HUDEP-2 (cell line): ENCODE results near the gene ULBP3.
"Not testable (repeated sequence)": the region's sequence is repeated elsewhere in the genome, so short reads cannot be mapped to it uniquely, and the experiment has no call there.

ENCODE experiments used
- DNase-seq, 76 experiments: peaks; one replicate each; lab custom pipeline; 2025; ENCODE audit not compliant: unreplicated experiment in 76 of 76; lab: John Stamatoyannopoulos, UW

The ULBP3 gene

DNA sequence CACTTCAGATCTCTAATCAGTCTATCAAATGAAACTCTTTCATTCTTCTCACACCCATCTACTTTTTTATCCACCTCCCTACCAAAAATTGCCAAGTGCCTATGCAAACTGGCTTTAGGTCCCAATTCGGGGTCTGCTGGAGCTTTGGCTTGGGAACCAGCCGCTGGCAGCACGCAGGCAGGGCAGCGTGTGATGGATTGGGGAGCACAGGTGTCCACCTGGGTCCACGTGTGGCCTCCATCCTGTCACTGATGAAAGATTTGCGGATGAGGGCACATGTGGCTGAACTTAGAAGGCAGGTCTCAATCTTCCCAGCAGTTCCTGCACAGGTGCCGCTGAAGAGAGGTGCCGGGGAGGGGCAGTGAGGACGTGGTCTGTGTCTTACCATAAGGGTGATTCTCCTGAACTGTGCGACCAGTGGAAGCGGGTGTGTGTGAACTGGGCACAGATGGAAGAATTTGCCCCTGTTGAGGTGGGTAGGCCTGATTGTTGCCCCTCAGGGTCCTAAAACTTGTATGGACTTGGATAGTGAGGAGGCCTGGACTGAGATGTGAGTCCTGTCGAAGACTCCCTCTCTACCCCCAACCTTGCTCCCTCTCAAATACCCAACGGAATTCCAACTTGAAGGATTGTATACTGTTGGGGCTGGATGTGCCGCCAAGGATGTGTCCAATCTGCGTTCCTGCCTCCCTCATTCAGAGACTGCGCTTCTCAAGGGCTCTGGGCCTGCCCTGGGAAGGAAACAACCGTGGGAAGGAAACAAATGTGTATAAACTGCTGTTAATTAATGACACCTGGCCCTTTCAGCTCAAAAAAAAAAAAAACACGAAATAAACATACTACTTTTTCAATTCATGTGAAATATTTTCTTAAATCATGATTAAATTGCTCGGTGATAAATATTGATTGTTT lies 25.2 kb downstream of the ULBP3 start:
- no peak for DNase-seq

DNA sequence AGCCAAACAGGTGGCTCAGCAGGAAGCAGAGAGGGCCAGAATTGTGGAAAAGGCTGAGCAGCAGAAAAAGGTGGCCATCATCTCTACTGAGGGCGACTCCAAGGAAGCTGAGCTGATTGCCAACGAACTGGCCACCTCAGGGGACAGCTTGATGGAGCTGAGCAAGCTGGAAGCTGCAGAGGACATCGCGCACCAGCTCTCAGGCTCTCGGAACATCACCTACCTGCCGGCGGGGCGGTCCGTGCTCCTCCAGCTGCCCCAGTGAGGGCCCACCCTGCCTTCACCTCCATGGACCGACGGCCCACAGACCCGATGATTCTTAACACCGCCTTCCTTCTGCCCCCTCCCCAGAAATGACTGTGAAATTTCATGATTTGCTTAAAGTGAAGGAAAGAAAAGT lies 25.8 kb downstream of the ULBP3 start:
- no peak for DNase-seq

DNA sequence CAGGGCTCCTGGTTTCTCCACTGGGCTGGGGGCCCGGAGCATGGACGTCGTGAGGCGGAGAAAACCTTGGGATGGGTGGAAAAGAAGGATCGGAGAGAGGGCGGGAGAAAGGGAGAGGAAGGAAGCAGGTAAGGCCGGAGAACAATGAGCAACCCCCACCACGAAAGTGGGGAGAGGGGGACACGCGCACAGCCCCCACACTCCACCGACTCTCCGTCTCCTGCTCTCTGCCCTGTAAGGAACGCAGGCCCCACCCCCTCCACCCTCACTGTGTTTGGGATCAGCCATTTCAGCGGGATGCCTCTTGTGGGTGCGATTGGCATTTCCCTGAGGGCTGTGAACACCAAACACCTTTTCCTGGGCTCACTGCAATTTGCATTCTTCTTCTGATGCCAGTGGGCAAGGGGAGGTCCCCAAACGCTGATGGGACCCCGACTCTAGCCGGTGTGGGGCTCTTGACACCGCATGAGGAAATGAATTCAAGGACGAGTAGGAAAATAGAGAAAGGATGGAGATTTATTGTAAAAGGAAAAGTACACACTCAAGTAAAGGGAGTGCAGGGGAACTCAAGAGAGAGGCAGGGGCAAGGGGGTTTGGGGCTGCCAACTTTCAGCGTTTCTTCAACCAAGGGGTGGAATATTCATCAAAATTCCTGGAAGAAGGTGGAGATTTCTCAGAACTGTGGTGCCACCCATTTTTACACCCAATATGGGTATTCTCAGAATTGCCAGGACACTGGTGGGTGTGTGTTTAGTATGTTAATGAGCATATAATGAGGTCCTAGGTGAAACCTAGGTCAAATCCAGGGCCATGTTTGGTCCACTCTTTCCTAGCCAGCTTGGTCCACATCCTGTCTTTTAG lies 30.5 kb downstream of the ULBP3 start:
- DNase-seq: peak in 7 of 76 experiments; percentile 13 to 65 (median 29)

DNA sequence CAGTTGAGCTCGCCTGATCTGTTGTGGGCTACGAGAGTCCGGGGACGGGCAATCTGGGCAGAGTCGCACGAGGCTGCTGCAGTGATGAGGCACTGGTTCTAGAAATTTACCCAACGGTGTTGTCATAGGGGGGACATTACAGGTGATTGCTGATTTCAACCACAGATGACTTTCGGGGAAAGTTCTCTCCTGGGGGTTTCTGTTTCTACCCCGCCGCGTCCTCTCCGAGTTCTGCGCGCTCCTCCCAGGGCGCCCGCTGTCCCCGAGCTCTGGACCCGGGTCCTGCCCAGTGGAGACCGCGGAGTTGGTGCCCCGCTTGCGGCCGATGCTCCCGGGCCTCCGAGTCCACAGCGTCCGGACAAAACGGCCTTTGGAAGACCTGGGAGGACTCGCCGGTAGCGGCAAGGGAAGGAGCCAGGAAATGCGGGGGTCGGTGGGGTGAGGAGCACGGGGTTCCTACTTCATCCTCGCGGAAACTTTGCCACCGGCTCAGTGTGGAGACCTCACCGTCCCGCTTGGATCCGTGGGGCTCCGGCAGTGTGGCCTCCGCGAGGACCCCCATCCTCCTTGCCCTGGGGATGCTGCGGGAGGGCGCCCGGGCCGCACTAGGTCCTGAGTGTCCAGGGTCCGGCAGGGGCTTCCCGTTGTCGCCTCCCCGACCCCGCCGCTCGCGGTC lies 31.3 kb downstream of the ULBP3 start:
- no peak for DNase-seq

DNA sequence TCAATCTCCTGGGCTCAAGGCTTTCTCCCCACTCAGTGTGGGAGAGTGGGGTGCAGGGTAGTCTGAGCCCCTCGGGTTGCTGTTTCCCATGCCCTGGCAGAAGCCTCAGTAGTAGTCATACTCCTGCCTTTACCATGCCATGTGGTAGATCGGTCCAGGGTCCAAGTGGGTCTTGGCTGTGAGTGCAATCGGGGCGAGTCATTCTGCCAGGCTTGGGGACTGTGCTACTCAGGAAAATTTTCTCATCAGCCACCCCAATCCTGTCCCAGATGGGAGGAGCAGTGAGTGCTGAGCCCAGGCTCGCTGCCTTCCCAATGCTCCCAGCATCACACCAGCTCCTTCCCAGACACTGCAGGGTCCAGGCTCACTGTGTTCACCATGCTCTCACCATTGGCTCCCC lies 32.8 kb downstream of the ULBP3 start:
- DNase-seq: no peak

DNA sequence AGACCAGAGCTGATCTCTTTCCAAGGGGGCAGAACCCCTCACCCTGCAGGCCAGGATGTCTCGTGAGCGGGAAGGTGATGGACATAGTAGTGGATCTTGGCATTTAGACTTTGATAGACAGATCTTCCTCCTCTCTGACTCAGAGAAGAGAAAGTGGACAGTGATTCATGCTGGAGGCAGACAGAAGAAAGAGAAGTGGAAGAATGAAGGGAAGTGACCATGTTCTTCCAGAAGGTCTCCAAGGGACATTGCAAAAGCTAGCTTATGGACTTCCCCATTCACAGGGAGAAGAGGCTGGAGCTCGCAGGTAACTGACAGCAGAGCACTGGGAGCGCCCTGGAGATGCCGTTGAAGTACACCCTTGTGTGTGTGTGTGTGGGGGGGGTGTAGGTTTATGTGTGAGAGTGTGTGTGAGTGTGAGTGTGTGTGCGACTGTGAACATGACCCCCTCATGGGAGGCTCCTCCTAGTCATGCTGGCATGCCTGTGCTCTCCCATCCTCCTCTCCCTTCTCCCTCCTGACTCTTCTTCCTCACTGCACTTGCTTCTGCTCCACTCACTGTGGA lies 35.6 kb downstream of the ULBP3 start:
- DNase-seq: no peak

DNA sequence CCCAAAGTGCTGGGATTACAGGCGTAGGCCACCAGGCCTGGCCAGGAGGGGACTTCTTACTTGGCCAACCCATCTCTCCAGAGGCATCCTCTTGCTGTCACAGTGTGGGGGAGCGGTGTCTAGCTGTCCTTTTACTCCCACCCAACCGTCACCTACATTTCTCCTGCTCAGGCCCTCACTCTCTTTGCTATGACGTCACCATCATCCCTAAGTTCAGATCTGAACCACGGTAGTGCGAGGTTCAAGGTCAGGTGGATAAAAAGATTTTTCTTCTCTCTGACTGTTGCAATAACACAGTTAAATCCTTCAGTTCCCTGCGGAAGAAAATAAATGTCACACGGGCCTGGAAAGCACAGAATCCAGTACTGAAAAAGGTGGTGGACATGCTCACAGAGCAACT lies 36.3 kb downstream of the ULBP3 start:
- no peak for DNase-seq

DNA sequence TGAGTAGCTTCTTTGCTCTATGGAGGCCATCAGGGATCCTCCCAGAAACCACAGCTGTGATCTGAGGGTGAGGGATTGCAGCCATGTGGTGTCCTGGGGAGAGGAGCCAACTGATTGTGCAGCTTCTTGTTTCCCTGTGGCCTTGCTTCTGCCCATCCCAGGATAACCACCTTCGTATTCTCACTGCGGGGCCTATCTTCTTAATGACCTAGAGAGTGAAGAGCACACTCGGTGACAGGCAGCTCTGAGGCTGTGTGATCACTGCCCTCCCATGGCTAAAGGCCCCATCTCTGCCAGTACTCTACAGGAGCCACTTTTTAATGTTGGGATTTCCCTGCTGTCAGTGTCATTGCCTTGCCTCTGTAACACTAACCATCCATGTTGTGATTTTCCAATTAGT lies 38.3 kb downstream of the ULBP3 start:
- no peak for DNase-seq

DNA sequence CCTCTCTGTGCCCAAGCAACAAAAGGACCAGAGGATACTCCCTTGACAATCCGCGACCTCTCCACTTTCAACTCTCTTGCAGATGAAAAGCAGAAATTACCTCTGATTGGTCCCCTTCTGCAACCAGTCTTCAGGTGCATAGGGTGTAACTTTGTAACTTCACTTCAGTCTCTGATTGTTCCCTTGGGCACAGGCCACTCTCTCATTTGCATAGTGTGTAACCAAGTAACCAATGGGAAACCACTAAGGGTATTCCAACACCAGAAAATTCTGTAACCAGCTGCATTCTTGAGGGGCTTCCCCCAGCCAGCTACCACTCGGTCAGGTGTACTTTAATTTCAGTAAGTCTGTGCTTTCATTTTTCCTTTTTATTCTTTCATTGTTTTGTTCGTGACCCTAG lies 39.2 kb downstream of the ULBP3 start:
- DNase-seq: no peak

DNA sequence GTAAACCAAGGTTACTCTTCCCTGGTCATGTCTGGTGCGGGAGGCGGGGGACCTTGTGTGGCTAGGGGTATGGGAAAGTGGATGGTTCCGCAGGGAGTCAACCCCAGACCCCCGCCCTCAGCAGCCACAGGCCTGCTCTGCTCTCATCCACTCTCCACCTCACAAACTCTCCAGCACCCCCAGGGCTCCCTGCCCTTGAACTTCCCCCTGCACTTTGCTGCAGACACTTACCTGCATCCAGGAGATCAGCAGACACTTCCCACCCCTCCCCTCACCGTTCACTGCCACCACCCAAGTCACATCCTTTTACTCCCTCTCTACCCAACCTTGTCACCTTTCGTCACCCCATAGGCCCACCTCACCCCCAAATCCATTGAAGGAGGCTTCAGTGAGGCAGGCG lies 39.6 kb downstream of the ULBP3 start:
- no peak for DNase-seq

DNA sequence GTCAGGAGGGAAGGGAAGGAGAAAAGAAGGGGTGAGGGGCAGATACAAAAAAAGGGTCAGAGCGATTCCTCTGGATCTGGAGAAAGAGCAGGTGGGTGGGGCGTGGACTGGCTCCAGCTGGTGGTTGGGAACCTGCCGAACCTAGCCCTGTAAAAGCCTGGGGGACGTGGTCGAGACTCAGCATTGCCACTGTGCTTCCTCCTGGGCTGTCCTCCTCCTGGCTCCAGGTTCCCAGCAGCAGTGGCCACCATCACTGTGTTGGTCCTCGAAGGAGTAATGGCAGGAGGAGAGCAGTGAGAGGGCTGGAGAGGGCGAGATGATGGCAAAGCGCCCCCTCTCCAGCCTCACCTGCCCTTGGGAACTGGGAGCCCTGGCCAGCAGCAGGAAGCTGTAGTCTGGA lies 40.1 kb downstream of the ULBP3 start:
- DNase-seq: no peak

DNA sequence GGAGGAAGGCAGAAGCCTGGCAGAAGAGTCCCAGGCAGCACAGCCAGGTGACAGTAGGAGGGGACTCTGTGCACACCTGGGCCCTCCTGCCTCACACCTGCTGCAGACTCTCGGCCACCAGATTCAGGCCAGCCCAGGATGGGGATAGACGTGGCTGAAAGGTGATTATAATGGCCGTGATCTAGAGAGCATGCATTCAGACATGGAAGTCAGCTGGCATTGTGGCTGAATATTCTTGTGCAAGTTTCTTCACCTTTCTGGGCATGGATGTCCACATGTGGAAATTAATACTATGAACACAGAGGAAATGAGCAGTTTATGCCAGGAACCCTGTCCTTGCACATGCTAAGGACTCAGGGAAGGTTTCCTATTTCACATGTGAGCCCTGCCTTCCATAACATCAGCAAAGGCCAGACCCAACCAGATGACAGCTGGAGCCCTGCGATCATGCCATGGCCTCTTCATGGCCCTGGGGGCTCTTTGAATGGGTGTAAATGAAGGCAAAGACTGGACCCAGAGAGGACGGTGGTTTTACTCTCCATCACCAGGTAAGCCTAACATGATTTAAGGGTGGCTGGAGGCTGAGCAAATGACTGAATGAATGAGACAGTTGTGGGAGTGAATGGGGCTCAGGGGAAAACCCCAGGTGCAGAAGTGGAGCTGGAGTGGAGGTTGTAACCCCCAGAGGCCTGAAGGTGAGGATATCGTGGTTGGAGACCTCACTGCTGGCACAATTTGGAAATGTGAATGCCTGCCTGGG lies 40.9 kb downstream of the ULBP3 start:
- no peak for DNase-seq

DNA sequence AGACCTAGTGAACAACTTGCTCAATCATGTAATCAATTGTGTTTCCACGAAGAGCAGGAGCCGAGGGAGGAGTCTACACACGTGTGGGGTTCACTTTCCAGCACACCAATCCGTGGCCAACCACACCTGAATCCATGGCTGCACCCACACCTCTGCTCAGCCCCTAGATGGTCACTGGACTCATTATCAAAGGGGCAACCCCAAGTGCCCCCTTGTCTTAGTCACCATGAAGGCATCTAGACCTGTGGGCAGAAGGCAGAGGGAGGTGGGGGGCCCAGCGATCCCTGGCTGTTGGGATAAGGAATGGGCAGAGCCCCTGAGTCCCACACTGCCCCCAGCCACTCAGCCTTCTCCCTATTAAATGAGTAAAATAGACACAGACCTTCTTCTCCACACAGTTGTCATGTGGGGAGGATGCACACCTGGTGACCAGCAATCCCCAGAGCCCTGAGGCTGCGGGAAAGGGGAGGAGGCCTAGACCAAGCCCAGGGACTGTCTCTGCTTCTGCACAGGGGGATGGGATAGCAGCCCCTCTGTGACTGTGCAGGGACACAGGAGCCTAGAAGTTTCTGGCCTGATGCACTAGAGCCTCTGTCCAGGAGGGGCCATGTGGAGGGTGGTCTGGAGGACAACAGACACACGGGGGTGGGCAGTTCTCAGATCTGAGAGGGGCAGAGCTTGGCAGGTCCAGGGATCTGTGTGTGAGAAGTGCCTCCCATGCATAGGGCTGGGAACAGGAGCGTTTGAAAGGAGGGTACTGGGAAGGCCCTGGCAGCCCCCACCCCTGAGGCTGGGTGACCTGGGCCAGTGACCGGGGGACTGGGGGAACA lies 41.7 kb downstream of the ULBP3 start:
- no peak for DNase-seq

DNA sequence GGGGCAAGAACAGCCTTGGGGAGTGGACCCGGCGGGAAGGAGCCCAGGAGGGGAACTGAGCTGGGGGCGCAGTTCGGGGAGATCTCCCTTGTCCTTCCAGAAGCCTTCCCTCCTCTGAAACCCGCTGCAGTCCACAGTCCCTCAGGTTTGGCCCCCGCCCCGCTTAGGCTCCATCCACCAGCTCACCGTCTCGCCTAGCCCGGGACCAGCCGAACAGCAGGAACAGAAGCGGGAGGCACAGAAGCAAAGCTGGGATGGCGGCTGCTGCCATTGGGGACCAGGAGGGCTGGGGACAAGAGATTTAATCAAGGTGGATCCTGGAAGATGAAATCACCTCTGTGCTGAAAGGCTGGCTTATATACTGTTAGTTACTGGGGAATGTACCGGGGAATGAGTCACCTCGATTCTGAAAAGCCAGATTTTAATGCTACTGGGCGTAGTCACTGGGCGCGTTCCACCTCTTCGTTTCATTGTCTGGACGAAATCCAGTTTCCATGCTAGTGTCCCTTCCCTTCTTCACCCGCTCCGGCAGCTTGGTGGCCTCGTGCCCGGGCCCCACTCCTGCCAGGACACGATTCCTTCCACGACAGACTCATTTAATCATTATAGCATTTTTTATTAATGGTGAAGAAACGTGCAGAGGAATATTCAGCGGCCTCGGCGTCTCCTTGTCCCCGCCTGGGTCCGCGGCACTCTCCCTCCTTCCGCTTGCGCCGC lies 43.6 kb downstream of the ULBP3 start, which contains the start of gene RAET1L:
Gene RAET1L (minus strand): TSS at position 332 of the 717 bp plus-strand sequence. CDS start 61 bp downstream, at position 271.
- DNase-seq: peak in 10 of 76 experiments; percentile 3 to 48 (median 16)

DNA sequence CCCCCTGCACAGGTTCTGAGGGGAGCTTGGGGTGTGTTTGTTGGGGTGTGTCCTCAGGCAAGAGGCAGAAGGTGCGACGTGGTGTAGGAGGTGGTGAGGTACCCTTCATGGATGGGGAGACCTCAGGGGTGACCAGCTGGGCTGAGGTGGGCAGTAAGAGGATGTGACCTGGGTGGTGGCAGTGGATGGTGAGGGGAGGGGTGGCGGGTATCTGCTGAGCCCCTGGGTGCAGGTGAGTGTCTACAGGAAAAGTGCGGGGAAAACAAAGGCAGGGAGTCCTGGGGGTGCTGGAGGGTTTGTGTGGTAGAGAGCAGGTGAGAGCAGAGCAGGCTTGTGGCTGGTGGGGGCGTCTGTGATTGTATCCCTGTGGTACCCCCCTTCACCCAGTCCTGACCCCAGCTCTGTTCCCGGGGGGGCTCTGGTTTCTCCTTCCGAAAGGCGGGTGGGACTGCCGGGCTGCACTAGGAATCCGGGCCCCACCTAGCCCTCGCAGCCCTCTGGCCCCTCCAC lies 44.2 kb downstream of the ULBP3 start:
- DNase-seq: no peak

DNA sequence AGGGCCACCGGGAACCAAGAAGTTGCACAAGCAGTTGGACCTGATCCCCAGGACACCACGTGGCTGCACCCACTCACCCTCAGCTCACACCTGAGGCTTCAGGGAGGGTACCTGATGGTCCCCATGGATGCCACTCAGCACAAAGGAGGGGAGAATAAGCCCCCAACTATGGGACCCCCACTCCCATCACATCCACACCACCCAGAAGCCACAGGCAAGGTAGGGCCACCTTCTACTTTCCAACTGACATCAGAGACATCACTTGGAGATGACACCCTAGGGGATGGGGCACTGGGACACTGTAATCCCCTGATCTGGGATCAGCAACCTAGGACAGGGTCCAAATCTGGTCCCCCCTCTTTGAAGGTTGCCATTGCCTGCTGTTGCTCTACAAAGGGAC lies 44.9 kb downstream of the ULBP3 start:
- not testable (repeated sequence) for DNase-seq

DNA sequence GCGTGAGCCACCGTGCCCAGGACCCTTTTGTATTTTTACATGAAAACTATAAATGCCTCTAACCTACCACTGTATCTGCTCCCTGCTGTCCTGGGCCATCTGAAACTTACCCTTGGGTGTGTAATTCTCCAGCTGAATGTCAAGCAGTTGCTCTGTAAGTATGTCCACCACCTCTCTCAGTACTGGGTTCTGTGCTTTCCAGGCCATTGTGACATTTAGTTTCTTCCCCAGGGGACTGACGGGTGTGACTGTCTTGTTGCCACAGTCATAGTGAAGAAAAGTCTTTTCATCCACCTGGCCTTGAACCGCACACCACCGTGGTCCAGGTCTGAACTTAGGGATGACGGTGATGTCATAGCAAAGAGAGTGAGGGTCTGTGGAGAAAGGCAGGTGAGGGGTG lies 47.1 kb downstream of the ULBP3 start:
- not testable (repeated sequence) for DNase-seq

DNA sequence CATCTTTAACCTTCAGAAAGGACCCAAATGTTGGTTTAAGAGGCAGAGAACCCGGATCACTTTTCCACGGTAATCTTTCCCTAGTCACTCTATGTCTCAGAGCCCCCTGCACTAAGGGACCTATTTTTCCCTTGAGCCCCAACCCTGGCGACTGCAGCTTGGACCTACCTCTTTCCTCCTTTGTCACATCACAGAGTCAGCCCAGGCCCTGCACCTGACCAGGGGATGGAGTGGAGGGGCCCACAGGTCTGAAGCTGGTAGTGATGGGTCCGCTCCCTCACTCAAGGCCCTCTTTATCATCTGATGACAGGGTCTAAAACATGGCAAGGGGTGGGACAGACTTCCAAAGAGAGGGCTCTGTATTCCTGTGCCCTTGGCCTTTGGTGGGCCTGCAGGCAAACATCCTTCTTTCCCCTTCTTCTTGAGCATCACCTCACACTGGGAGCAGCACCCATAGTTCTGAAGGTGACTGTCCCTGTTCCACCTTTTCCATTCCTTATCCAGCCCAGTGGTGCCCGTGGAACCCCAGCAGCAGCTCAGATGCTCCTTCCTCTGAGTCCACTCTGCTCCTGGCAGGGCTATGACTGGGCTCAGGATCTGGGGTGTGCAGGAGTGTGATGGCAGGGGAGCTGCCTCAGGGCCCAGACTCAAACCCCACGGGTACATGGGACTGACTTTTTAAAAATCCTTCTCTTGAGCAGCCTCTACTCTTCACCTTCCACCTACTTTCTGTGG lies 49.9 kb downstream of the ULBP3 start:
- no peak for DNase-seq
